Sigmoid colon (tissue), 7 donors: Measurements from ENCODE around the gene JUND. TPM values are rescaled to one million over a fixed set of nuclear protein-coding genes. Genes with fewer than 3 reads are reported as not detected.

Experiments used
- DNase-seq: peaks from one replicate; pipeline ENCODE4 v3.0.0-alpha.2; 2019
- H3K27ac ChIP-seq, 4 donors: fragments of 200-600 bp; sonication (generic); one replicate each; pipeline ENCODE4 v1.5.1; 2016 to 2019; ENCODE audit warnings: mild to moderate bottlenecking in 1 of 4
- H3K27me3 ChIP-seq, 3 donors: fragments of 200-600 bp; sonication (generic); one replicate each; pipeline ENCODE4 v1.5.1; 2019; ENCODE audit warnings: mild to moderate bottlenecking in 1 of 3
- H3K36me3 ChIP-seq, 4 donors: fragments of 200-600 bp; sonication (generic); one replicate each; pipeline ENCODE4 v1.5.1; 2016 to 2019
- H3K4me1 ChIP-seq, 4 donors: fragments of 200-600 bp; sonication (generic); one replicate each; pipeline ENCODE4 v1.5.1; 2017 to 2019
- H3K4me3 ChIP-seq, 4 donors: fragments of 200-600 bp; sonication (generic); one replicate each; pipeline ENCODE4 v1.5.1; 2017 to 2019; ENCODE audit warnings: mild to moderate bottlenecking in 2 of 4, moderate library complexity in 1 of 4
- H3K9me3 ChIP-seq, 4 donors: fragments of 200-600 bp in 3 of 4; sonication (generic) in 3 of 4; one replicate each; pipeline versions ENCODE4 v1.5.1 to v1.6.1; 2013 to 2019
- CTCF ChIP-seq, 4 experiments: fragments of 450-650 bp in 3 of 4; fragments of 200-600 bp in 1 of 4; IDR thresholded peaks; one replicate each; pipeline ENCODE4 v1.5.1; 2016 to 2019; ENCODE audit warnings: antibody characterized with exemption in 4 of 4, mild to moderate bottlenecking in 3 of 4, moderate library complexity in 2 of 4
- EP300 ChIP-seq, 4 donors: sonication (generic); formaldehyde crosslinking; IDR thresholded peaks; one replicate each; pipeline ENCODE4 v1.6.1; 2017; ENCODE audit warnings: antibody characterized with exemption in 4 of 4
- POLR2A ChIP-seq, 2 donors: fragments of 450-650 bp; IDR thresholded peaks; one replicate each; pipeline ENCODE4 v1.6.1; 2016; ENCODE audit warnings: antibody characterized with exemption in 2 of 2, mild to moderate bottlenecking in 2 of 2, moderate library complexity in 2 of 2
- POLR2AphosphoS5 ChIP-seq, 4 donors: sonication (generic); formaldehyde crosslinking; IDR thresholded peaks; one replicate each; pipeline ENCODE4 v1.6.1; 2017; ENCODE audit warnings: antibody characterized with exemption in 4 of 4
- WGBS, 2 donors: extraction: QIAGEN DNeasy Blood & Tissue Kit; methylation state at CpG; one replicate each; pipeline ENCODE4 v1.1.7; 2013; 5-methylcytosine and 5-hydroxymethylcytosine counted together
- intact Hi-C: fragments of 100-400 bp; cut with DNase I; formaldehyde crosslinking; loops from one replicate; pipeline ENCODE4 v1.15.1; 2023
- polyA plus RNA-seq, 3 donors: library from polyadenylated mRNA; stranded (reverse); fragments of 200-250 nt; gene quantifications; one replicate each; pipeline ENCODE4 v1.2.3, GENCODE V29; 2013
- total RNA-seq, 4 donors: library from RNA; depleted of rRNA; stranded (reverse); fragments of >200 nt; gene quantifications; one replicate each; pipeline ENCODE4 v1.1.0, GENCODE V29; 2016
- donor health status: healthy with polysubstance abuse.
- donor health status: Bipolar disorder and iron deficiency.
- donor health status: healthy.

JUND gene
- total and polyA plus RNA-seq, 7 donors: 163 to 369 (median 180) TPM

- intact Hi-C loops: no loop called here
- H3K4me1 ChIP-seq: peaks cover 0 to 5% (median 2%) of the 10 kb centered on the region in 4 donors
- no peaks in the 10 kb centered on the region for H3K36me3 ChIP-seq
- peaks cover 0 to 3% (median 0%) of the 10 kb centered on the region in 3 donors for H3K27me3 ChIP-seq
- H3K27ac ChIP-seq: no peak overlapping the region
- H3K9me3 ChIP-seq: no peaks in the 10 kb centered on the region
- no peak for DNase-seq
- TF ChIP-seq POLR2AphosphoS5 (IDR thresholded peaks at IDR 0.05): no peak
- no peak for TF ChIP-seq EP300 (IDR thresholded peaks at IDR 0.05)
- TF ChIP-seq POLR2A (IDR thresholded peaks at IDR 0.05): no peak
- no peak overlapping the region for H3K4me3 ChIP-seq
- WGBS, 2 donors: 84 to 92% methylated on average over 5 of the region's 5 CpGs
These were observed 31.6 kb downstream of the JUND start for GRCh38 chr19:18249834-18250233.

GRCh38 chr19:18245297-18245696, 36.1 kb downstream of the JUND start:
- Histone ChIP-seq H3K36me3 (no peaks in the 10 kb centered on the region), H3K27me3 (no peaks in the 10 kb centered on the region), H3K27ac (no peak overlapping the region), H3K4me3 (no peak overlapping the region), H3K9me3 (no peaks in the 10 kb centered on the region), H3K4me1 (peaks cover 0 to 5% (median 0%) of the 10 kb centered on the region in 4 donors)
- no peak for DNase-seq
- TF ChIP-seq POLR2A (IDR thresholded peaks at IDR 0.05) (no peak), POLR2AphosphoS5 (IDR thresholded peaks at IDR 0.05) (no peak), EP300 (IDR thresholded peaks at IDR 0.05) (no peak), CTCF (IDR thresholded peaks at IDR 0.05) (no peak)
- intact Hi-C loops: no loop called here
- WGBS, 2 donors: 72 to 76% methylated on average over 7 of the region's 7 CpGs

- TF ChIP-seq POLR2AphosphoS5 (IDR thresholded peaks at IDR 0.05) (no peak), EP300 (IDR thresholded peaks at IDR 0.05) (no peak), POLR2A (IDR thresholded peaks at IDR 0.05) (no peak), CTCF (IDR thresholded peaks at IDR 0.05) (no peak)
- WGBS, 2 donors: 36 to 48% methylated on average over 12 of the region's 12 CpGs
- no peak overlapping the region for H3K4me3 ChIP-seq
- H3K27ac ChIP-seq: no peak overlapping the region
- no peaks in the 10 kb centered on the region for H3K9me3 ChIP-seq
- no peaks in the 10 kb centered on the region for H3K4me1 ChIP-seq
- no peaks in the 10 kb centered on the region for H3K36me3 ChIP-seq
- intact Hi-C loops: no loop called here
- no peak for DNase-seq
- H3K27me3 ChIP-seq: peaks cover 0 to 22% (median 3%) of the 10 kb centered on the region in 3 donors
These were observed 42.1 kb downstream of the JUND start for GRCh38 chr19:18239303-18239702.

- Histone ChIP-seq H3K4me3 (no peak overlapping the region), H3K4me1 (peaks cover 0 to 7% (median 0%) of the 10 kb centered on the region in 4 donors), H3K27ac (no peak overlapping the region), H3K9me3 (peaks cover 0 to 12% (median 7%) of the 10 kb centered on the region in 4 donors), H3K36me3 (no peaks in the 10 kb centered on the region), H3K27me3 (peaks cover 12 to 65% (median 30%) of the 10 kb centered on the region in 3 donors)
- WGBS, 2 donors: 41 to 46% methylated on average over 6 of the region's 6 CpGs
- intact Hi-C loops: no loop called here
- DNase-seq: no peak
- TF ChIP-seq EP300 (IDR thresholded peaks at IDR 0.05) (no peak), POLR2AphosphoS5 (IDR thresholded peaks at IDR 0.05) (no peak), POLR2A (IDR thresholded peaks at IDR 0.05) (no peak), CTCF (IDR thresholded peaks at IDR 0.05) (no peak)
These were observed 47.2 kb downstream of the JUND start for GRCh38 chr19:18234194-18234593.

DNA sequence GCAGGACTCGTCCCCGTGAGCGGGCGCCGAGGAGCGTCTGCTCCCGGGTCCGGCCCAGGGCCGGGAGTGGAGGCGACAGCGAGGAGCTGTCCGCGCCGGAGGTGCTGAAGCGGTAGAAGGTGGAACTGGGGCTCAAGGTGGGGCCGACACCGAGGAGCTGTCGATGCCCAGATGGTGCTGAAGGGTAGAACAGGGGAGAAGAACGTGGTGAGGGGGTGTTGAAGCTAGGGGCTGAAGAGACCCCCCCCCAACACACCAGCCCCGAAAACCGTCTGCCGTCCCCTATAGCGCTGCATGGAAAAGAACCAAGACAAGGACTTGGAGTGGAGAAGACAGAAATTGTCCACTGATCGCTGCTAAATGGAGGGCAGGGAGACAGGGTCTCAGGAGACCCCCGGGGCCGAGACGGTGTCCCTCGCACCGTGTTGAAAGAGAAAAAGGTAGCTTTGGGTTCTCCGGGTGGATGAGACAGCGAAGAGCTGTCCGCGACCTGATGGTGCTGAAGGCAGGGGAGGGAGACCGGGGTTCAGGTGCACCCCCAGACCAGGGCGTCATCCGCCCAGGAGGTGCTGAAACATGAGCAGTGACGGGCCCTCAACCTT, 48.1 kb downstream of the JUND start:
- DNase-seq: no peak
- Histone ChIP-seq H3K4me3 (no peak overlapping the region), H3K27me3 (peaks cover 12 to 72% (median 30%) of the 10 kb centered on the region in 3 donors), H3K27ac (no peak overlapping the region), H3K36me3 (no peaks in the 10 kb centered on the region), H3K4me1 (peaks cover 0 to 7% (median 0%) of the 10 kb centered on the region in 4 donors), H3K9me3 (peaks cover 0 to 12% (median 7%) of the 10 kb centered on the region in 4 donors)
- WGBS, 2 donors: 18 to 32% methylated on average over 37 of the region's 37 CpGs
- TF ChIP-seq EP300 (IDR thresholded peaks at IDR 0.05): no peak
- no peak for TF ChIP-seq POLR2AphosphoS5 (IDR thresholded peaks at IDR 0.05)
- intact Hi-C loops: no loop called here
